MG63 (cell line): ENCODE data around the gene ACAN. TPM values are rescaled to one million over a fixed set of nuclear protein-coding genes. Genes with fewer than 3 reads are reported as not detected.

ENCODE experiments used
- DNase-seq: peaks from one replicate; pipeline ENCODE4 v3.0.0-alpha.2; 2020
- H3K27me3 ChIP-seq: fragments of 250-450 bp; sonication (Bioruptor Pico); 2 replicates; pipeline ENCODE4 v1.5.1; 2020; ENCODE audit warnings: mild to moderate bottlenecking, moderate library complexity
- H3K36me3 ChIP-seq: fragments of 250-450 bp; sonication (Bioruptor Pico); 2 replicates; pipeline ENCODE4 v1.5.1; 2020; ENCODE audit warnings: mild to moderate bottlenecking, moderate library complexity
- H3K4me3 ChIP-seq: fragments of 250-450 bp; sonication (Bioruptor Pico); 2 replicates; pipeline ENCODE4 v1.5.1; 2020; ENCODE audit warnings: mild to moderate bottlenecking, moderate library complexity
- H3K9me3 ChIP-seq: fragments of 250-450 bp; sonication (Bioruptor Pico); 2 replicates; pipeline ENCODE4 v1.5.1; 2020; ENCODE audit warnings: mild to moderate bottlenecking, moderate library complexity
- total RNA-seq: library from RNA; depleted of rRNA; stranded (reverse); fragments of >200 nt; shearing (Covaris generic); gene quantifications from 2 replicates; pipeline ENCODE4 v1.2.3, GENCODE V29; 2014; ENCODE audit warnings: low replicate concordance

ACAN gene
- total RNA-seq, 1 experiment from 2014 or later, result 0.16 TPM

DNA sequence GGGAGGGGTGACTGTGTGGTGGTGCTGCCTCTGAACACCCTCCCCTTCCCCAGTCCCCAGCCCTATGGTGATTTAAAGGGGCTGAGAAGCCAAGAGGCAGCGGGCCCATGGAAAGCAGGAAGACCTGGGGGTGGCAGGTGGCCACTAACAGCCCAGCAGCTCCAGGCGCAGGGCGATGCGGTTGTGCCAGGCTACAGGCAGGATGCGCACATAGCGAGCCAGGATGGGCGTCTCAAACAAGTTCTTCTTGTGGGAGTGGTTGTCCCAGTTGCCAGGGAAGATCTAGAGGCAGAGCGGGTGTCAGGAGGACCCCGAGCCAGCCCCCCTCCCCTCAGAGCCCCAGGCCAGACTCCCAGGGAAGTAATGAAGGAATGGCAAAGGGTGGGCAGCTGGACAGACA is 96.0 kb downstream of the ACAN start:
- no peaks in the 10 kb centered on the region; the same call in 1 of the 2 replicates for H3K36me3 ChIP-seq

DNA sequence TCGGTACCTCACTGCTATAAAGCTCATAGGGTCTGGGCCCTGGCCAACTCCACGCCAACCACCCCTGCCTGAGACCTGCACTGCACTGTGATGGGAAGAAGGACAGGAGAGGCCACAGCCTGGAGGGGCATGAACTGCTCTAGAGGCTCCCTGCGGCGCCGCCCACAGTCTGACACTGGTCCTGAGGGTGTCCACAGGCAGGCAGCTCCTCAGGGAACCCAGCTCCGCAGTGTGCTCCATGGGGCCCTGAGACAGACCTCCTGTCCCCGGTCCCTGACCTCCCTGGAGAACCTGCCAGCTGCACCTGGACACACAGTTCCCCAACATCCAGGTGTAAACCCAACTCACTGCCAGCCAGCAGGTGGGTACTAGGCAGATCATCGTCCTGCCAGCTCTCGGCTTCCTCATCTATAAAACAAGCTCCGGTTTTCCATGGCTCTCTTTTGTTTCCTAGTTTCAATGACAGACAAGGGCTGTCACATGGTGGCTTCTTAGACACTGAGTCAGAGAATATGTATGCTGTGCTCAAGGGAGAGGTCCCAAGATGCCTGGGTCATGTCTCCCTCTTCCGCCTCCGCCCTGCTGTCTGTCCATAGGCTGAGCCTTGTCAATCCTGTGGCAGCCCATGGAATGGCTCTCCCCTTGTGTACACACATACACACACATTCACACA is 97.2 kb downstream of the ACAN start:
- no peaks in the 10 kb centered on the region for H3K9me3 ChIP-seq
- H3K36me3 ChIP-seq, result no peaks in the 10 kb centered on the region; the same call in 1 of the 2 replicates
- H3K4me3 ChIP-seq, result no peak overlapping the region
- no peak for DNase-seq
- no peaks in the 10 kb centered on the region for H3K27me3 ChIP-seq

More for the DNA sequence above, 96.0 kb downstream of the ACAN start:
- H3K4me3 ChIP-seq, result no peak overlapping the region
- H3K9me3 ChIP-seq, result no peaks in the 10 kb centered on the region
- no peak for DNase-seq
- 0 out of 2 replicates have a peak, but pooled peaks cover 4% of the 10 kb centered on the region for H3K27me3 ChIP-seq

DNA sequence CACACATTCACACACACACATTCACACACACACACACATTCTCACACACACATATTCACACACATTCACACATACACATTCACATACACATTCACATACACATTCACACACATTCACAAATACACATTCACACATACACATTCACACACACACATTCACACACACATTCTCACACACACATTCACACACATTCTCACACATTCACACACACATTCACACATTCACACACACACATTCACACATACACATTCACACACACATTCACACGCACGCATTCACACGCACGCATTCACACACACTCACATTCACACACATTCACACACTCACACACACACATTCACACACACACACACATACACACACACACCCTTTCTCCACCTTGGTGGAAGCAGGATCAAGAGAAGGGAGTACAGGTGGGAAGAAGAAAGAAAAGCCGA is 97.8 kb downstream of the ACAN start:
- Histone ChIP-seq H3K27me3 (no peaks in the 10 kb centered on the region), H3K4me3 (no peak overlapping the region), H3K36me3 (no peaks in the 10 kb centered on the region; the same call in 1 of the 2 replicates), H3K9me3 (no peaks in the 10 kb centered on the region)
- DNase-seq, result no peak

DNA sequence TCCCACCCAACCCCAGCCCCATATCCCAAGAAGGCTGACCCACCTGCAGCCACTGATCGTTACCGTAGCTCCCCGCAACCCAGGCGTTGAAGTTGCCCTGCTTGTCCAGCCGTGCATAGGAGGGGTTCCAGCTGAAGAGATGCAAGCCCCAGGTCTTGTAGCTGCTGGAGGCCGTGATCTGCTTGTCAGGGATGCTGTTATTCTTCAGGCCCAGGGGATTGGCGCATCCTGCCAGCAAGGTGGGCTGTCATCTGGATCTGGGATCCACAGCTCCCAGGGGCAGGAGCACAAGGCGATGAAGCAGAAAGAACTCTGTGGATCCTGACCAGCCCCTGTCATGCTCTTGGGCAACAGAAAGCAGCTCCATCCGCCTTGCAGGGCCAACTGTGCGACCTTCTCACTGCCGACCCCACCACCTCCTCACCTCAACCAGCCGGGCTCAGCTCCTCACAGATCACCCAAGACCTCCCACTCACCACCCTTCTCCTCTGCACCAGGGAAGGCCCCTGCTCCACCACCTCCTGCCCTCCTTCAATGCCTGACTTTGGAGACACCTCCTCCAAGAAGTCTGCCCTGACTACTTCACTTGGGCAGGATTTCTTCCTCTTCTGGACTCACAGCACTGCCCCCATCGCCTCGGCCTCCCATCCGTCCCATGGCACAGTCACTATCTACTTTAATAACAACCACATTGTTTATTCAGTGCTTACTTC is 98.4 kb downstream of the ACAN start:
- H3K9me3 ChIP-seq, result no peaks in the 10 kb centered on the region
- DNase-seq, result no peak
- no peaks in the 10 kb centered on the region; the same call in 1 of the 2 replicates for H3K36me3 ChIP-seq

DNA sequence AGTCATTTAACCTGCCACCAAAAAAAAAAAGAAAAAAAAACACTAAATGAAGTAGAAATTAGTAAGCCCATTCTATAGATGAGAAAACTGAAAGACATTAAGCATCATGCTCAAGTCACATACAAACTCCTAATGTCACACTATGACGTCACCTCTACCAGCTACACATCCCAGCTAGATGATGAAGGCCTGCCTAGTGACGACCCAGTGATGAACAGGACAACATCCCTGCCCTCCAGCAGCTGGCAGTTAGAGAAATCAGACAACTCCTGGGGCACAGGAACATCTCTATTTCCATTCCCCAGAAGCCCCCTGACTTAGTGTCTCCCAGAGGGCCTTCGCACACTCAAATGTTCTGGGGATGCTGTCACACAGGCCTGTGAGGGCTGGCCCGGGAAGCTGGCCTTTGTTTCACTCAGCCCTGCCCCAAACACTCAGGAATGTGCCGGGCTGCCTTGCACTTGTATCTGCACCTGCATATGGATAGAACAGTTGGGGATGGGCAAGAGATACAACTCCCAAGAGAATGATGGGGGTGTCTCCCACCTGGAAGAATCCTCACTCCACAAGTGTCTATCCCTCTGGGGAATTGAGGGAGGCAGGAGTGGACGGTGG is 99.1 kb downstream of the ACAN start:
- Histone ChIP-seq H3K4me3 (no peak overlapping the region), H3K9me3 (no peaks in the 10 kb centered on the region), H3K27me3 (no peaks in the 10 kb centered on the region), H3K36me3 (no peaks in the 10 kb centered on the region)
- DNase-seq, result no peak

More for the DNA sequence above, 98.4 kb downstream of the ACAN start:
- Histone ChIP-seq H3K4me3 (no peak overlapping the region), H3K27me3 (no peaks in the 10 kb centered on the region)

DNA sequence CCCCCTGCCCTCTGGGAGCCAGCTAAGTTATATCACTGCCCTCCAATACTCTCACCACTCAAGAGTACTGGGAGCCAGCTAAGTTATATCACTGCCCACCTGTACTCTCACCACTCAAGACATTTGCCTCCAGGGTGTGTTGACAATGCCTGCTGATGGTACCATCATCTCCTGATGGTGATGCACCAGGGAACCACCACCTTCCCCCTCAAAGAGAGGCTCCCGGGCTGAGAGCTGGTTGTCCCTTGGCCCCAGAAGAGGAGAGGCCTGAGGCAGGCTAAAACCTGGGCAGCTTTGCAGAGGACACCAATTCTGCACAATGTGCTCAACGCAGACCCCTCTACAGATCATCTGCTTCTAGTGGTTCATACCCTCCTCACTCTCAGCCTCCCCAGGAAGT is 99.6 kb downstream of the ACAN start:
- Histone ChIP-seq H3K36me3 (no peaks in the 10 kb centered on the region), H3K4me3 (no peak overlapping the region), H3K9me3 (no peaks in the 10 kb centered on the region)

DNA sequence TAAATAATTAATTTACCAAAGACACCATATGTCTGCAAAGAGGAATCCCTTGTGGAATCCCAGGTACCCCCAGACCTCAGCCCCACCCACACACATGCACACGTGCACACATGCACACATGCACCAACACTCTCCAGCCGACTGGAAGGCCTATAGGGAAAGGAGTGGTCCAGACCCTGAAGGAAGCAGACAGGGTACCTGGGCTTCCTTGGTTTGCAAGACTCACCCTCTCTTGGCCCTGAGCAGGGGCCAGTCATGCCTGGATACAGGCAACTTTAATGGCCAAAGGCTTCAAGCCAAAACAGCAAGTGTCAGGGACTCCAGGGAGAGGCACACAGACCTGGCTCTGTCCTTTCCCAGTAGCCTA is 101.0 kb downstream of the ACAN start:
- DNase-seq, result no peak
- Histone ChIP-seq H3K27me3 (no peaks in the 10 kb centered on the region), H3K4me3 (no peak overlapping the region), H3K36me3 (no peaks in the 10 kb centered on the region), H3K9me3 (no peaks in the 10 kb centered on the region)

More for the DNA sequence above, 99.6 kb downstream of the ACAN start:
- no peak for DNase-seq
- no peaks in the 10 kb centered on the region for H3K27me3 ChIP-seq

DNA sequence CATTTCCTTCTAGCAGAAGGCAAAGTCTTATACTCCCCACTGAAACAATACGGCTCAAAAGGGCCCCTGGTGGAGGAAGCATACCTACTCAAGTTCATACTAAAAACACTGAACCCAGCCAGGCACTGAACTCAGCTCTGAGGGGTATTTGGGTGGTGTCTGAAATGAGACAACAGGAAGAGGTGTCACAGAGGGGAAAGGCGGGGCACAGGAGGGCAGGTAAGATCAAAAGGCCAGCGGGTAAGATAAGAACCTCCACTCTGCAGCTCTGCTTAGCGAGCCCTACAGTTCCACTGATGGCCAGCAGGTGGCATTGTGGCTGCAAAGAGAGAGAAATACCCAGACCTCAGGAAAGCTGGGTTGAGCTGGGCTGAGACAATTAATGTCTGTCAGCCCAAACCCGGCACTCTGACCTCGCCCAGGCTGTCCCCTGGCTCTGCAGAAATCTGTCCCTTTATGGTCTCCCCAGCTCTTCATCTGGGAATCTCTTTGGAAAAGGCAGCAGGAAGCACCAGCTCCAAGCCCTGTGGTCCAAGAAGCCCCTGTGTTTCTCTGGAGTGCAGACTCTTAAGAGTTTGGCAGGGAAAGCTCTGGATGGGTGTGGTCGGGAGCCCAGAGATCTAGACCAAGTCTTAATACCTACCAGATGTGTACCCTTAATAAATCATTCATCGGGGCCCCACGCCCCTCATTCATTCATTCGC is 101.5 kb downstream of the ACAN start:
- peaks cover 4% of the 10 kb centered on the region for H3K36me3 ChIP-seq
- peak; percentile 55 for DNase-seq
- no peaks in the 10 kb centered on the region for H3K9me3 ChIP-seq
- no peak overlapping the region for H3K4me3 ChIP-seq
- H3K27me3 ChIP-seq, result no peaks in the 10 kb centered on the region

DNA sequence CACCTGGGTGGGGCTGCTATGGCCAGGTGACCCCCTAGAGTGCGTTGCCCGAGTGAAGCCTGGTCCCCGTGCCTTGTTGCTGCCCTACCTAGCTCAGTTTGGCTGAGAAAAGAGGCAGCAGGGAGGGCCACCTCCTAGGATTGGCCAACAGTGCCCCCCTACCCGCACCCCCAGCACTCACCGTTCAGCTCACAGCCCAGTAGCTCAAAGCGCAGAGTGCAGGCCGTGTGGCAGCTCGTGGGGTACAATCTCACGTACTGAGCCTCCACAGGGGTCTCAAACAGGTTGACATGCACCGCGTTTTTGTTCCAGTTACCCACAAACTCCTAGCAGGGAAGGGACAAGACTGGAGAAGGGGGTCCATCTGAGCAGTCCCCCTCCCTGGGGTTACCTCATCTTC is 102.3 kb downstream of the ACAN start:
- Histone ChIP-seq H3K27me3 (no peaks in the 10 kb centered on the region), H3K36me3 (peaks cover 6% of the 10 kb centered on the region), H3K4me3 (no peak overlapping the region), H3K9me3 (no peaks in the 10 kb centered on the region)
- DNase-seq, result no peak

DNA sequence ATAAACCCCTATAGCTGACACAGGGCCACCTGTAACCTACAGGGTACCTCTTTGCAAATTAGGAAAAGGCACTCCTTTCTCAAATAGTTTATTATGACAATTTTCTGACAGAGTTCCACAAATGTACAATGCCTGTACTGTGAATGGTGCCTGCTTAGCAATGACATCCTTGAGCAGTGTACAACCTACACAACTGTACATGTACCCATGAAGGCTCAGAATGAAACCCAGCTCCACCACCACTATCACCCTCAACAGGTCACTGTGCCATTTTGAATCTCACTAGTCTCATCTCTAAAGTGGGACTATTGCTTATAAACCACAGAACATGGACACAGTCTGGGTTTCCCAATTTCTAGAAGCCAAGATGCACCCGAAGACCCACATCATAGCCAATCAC is 102.9 kb downstream of the ACAN start:
- no peak for DNase-seq
- no peak overlapping the region for H3K4me3 ChIP-seq
- H3K9me3 ChIP-seq, result no peaks in the 10 kb centered on the region
- H3K27me3 ChIP-seq, result no peaks in the 10 kb centered on the region
- H3K36me3 ChIP-seq, result peaks cover 6% of the 10 kb centered on the region

DNA sequence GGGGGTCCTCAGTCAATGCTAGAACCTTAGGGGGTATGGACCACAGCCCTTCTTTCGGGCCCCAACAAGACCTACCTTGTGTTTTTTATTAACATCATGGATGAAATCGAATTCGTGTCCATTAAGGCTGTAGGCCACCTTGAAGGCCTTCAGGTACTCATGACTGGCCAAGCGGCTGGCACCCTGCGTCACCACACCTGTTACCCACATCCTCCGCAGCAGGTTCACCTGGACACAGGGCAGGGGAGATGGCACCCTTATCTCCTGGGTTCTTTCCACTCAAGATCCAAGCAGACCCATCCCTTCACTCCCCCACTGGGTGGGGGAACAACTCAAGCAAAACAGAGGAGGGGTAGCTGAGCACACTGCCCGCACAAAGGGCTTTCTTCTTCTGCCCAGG is 103.3 kb downstream of the ACAN start:
- no peaks in the 10 kb centered on the region for H3K27me3 ChIP-seq
- peaks cover 6% of the 10 kb centered on the region for H3K36me3 ChIP-seq
- DNase-seq, result no peak
- H3K4me3 ChIP-seq, result no peak overlapping the region
- H3K9me3 ChIP-seq, result no peaks in the 10 kb centered on the region

DNA sequence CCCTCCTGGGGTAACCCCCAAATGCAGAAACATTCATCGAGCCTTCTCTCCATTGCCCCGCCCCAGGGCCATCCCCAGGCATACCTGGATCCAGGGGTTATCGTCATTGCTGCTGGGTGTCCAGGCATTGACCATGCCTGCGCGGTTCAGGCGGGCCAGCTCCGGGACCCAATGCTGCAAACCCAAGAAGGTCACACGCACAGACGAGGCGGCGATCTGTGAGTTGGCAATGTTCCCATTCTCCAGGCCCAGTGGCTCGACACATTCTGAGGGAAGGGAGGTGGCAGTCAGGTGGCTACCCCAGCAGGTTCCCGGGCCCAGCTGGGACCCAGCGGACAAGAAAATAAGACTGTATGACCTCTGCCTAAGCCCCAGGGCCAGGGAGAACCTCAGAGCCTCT is 103.9 kb downstream of the ACAN start:
- no peaks in the 10 kb centered on the region for H3K27me3 ChIP-seq
- DNase-seq, result no peak
- H3K36me3 ChIP-seq, result peaks cover 6% of the 10 kb centered on the region
- H3K9me3 ChIP-seq, result no peaks in the 10 kb centered on the region
- no peak overlapping the region for H3K4me3 ChIP-seq

DNA sequence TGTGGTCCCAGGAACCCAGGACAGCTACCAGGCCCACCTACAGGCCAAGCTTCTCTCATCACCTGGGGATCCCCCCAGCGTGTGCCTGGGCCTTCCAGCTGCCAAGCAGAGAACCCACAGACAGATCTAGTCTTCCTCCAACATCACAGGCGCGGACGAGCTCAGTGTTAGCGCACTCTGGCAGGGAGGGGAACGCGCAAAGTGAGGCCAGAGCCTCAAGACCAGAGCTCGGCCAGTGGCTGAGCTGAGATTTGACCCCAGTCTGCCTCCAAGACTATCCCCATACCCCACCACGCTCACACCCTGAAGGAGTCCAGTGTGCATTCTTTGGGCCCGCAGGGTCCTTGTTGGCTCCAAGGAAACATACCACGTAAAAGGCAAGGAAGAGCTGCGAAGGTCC is 104.9 kb downstream of the ACAN start:
- Histone ChIP-seq H3K36me3 (peaks cover 6% of the 10 kb centered on the region), H3K9me3 (no peaks in the 10 kb centered on the region), H3K4me3 (no peak overlapping the region), H3K27me3 (no peaks in the 10 kb centered on the region)
- DNase-seq, result no peak

DNA sequence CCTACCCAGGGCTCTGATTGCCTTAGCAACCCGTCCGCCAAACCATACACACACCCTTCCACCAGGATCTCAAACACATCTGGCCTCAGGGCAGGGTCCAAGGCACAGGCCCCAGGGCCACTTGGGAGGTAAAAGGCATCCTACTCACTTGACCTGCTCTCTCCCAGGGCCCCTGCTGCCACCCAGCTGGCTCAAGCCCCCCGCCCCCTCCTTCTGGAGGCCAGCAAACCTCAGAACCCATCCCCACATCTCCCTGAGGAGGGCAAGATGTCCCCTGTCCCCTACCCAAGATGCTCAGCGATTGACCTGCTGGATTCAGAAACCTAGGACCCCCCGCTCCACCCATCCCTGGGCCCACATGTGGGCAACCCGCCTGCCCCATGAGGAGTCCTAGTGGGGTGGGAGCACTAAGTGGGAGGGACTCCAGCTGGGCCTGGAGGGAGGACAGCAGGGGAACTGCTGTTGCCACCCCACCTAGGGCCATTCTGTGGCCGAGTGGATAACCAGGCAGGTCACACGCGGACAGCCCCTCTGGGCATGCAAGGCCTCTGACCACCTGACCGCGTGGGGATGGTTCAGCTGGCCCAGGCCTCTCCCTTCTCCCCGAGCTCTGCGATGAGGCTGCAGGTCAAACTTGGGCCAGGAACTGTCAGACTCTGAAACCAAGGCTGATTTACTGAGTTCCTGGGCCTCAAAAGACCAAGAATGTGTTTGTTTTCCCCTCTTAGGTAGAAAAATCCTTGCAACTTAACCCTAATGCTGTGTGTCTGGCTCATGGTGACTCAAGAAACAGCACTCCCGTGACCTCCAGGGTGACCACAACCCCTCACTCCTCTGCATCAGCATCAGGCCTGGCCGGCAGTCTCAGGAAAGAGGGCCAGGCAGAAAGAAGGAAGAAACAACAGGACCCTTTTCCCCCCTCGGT is 105.7 kb downstream of the ACAN start:
- Histone ChIP-seq H3K36me3 (peaks cover 6% of the 10 kb centered on the region), H3K27me3 (no peaks in the 10 kb centered on the region), H3K9me3 (no peaks in the 10 kb centered on the region), H3K4me3 (no peak overlapping the region)
- DNase-seq, result no peak

DNA sequence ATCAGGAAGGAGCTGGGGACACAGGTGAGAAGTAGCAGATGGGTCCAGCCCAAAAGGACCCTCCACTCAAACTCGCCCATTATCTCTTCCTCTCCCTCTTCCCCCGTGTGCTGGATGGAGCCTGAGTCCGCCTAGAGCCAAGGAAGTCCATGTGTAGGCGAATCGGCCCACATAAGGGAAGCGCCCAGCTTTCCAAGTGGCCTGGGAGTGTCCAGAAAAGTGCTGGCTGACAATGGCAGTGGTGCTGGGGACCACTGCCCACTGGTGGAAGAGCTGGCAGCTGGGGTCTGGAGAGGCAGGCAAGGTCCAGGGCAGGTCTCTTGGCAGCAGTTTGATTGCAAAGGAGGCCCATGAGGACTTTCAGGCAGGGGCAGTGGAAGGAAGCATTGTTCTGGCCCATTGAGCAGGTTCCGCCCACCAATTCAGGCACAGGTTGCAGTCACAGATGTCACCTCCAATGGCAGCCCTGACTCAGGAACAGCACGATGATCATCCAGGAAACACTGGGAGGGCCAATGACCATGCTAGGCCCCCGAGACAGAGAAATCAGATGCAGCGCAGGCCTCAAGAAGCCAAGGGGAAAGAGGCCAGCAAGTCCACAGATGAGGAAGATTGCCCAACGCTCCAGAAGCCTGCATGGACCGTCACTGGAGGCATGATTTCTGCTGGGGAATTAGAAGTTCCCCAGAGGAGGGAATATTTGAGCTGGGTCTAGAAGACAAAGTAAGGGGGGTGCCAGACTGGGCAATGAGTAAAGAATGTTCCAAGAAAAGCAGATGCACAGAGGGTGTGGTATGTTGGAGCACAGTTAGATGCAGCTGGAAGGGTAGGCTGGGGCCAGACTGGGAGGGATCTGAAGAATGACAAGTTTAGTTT is 107.0 kb downstream of the ACAN start:
- H3K27me3 ChIP-seq, result no peaks in the 10 kb centered on the region
- peaks cover 6% of the 10 kb centered on the region for H3K36me3 ChIP-seq
- no peaks in the 10 kb centered on the region for H3K9me3 ChIP-seq
- H3K4me3 ChIP-seq, result no peak overlapping the region
- no peak for DNase-seq
